ACC112 (cell line): ENCODE results near the gene TBC1D22A.

Source experiments
- H2AFZ ChIP-seq: fragments of 200-600 bp; sonication (generic); one replicate; pipeline ENCODE4 v1.6.0; 2017; ENCODE audit warnings: antibody characterized with exemption, low read length; ENCODE audit not compliant: unreplicated experiment
- H3K27ac ChIP-seq: fragments of 200-600 bp; sonication (generic); 2 replicates; pipeline ENCODE4 v1.5.1; 2014; ENCODE audit warnings: low read depth, mild to moderate bottlenecking, antibody characterized with exemption, low read length, moderate library complexity
- H3K27me3 ChIP-seq: fragments of 200-600 bp; sonication (generic); 2 replicates; pipeline ENCODE4 v1.6.1; 2014; ENCODE audit warnings: mild to moderate bottlenecking, antibody characterized with exemption, low read length, moderate library complexity, mixed read lengths; ENCODE audit not compliant: insufficient read depth
- H3K36me3 ChIP-seq: fragments of 200-600 bp; sonication (generic); 2 replicates; pipeline ENCODE4 v1.6.1; 2016; ENCODE audit warnings: mild to moderate bottlenecking, antibody characterized with exemption, low read length, moderate library complexity, mixed read lengths; ENCODE audit not compliant: insufficient read depth
- H3K4me1 ChIP-seq: fragments of 200-600 bp; sonication (generic); one replicate; pipeline ENCODE4 v1.6.1; 2016; ENCODE audit warnings: low read length, mixed read lengths; ENCODE audit not compliant: insufficient read depth, unreplicated experiment, control insufficient read depth
- H3K4me3 ChIP-seq: fragments of 200-600 bp; sonication (generic); 2 replicates; pipeline ENCODE4 v1.5.1; 2014; ENCODE audit warnings: mild to moderate bottlenecking, low read depth, low read length
- H3K79me2 ChIP-seq: fragments of 200-600 bp; sonication (generic); one replicate; pipeline ENCODE4 v1.6.0; 2016; ENCODE audit warnings: low read length; ENCODE audit not compliant: control insufficient read depth, unreplicated experiment, insufficient read depth

TBC1D22A gene

GRCh38 chr22:47032956-47033647 lies 270.7 kb downstream of the TBC1D22A start:
- H3K27ac ChIP-seq, result no peak overlapping the region
- H3K4me1 ChIP-seq, result no peaks in the 10 kb centered on the region
- no peak overlapping the region for H3K4me3 ChIP-seq
- no peaks in the 10 kb centered on the region for H3K36me3 ChIP-seq
- no peaks in the 10 kb centered on the region for H3K27me3 ChIP-seq
- no peaks in the 10 kb centered on the region for H3K79me2 ChIP-seq
- H2AFZ ChIP-seq, result no peak overlapping the region

DNA sequence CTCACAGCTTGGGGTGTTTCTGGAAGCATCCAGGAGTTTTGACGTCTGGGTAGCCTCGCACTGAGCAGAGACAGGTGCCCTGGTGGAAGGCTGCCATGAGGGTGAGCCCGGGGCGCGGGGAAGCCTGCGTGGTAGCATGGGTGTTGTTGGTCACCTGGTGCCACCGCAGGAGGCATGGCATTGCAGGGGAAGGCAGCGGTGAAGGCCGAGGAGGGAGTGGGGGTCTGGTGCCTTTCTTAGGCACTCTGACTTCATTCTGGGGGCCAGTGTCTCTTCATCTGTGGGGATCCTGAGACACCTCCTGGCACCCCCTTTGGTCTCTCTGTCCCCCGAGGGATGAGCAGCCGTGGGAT lies 271.2 kb downstream of the TBC1D22A start:
- no peak overlapping the region for H3K4me3 ChIP-seq
- no peak overlapping the region for H2AFZ ChIP-seq
- H3K36me3 ChIP-seq, result no peaks in the 10 kb centered on the region
- H3K27ac ChIP-seq, result no peak overlapping the region
- no peaks in the 10 kb centered on the region for H3K4me1 ChIP-seq
- H3K27me3 ChIP-seq, result no peaks in the 10 kb centered on the region
- H3K79me2 ChIP-seq, result no peaks in the 10 kb centered on the region

- no peak overlapping the region for H3K27ac ChIP-seq
- H3K36me3 ChIP-seq, result no peaks in the 10 kb centered on the region
- H3K79me2 ChIP-seq, result no peaks in the 10 kb centered on the region
- no peak overlapping the region for H2AFZ ChIP-seq
- H3K4me3 ChIP-seq, result no peak overlapping the region
- no peaks in the 10 kb centered on the region for H3K27me3 ChIP-seq
- no peaks in the 10 kb centered on the region for H3K4me1 ChIP-seq
Measured at GRCh38 chr22:47034076-47034808, 271.8 kb downstream of the TBC1D22A start.

DNA sequence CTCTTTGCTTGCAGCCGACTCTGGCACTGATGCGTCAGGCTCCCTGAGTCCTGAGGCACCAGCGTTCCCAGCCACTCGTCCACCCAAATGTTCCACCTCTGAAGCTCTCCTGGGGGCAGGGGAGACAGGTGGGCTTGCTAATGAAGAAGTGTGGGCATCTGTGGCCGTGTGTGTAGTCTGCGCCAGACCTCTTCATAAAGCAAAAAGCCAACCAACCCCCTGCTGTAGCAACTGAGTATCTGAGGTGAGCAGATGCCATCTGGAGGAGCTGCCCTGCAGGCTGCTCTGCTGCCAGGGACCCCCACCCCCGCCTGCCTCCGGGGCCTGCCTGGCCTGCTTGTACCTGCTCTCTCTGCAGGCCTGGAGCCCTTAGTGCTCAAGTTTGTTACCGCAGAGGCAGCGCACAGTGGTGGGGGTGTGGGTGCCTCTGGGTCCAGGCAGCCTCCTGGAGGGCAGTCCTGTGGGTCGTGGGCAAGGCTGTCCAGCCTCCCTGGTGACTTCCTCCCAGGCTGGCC lies 272.5 kb downstream of the TBC1D22A start:
- Histone ChIP-seq H3K36me3 (no peaks in the 10 kb centered on the region), H3K79me2 (no peaks in the 10 kb centered on the region), H3K4me1 (no peaks in the 10 kb centered on the region), H2AFZ (no peak overlapping the region), H3K27me3 (no peaks in the 10 kb centered on the region), H3K27ac (no peak overlapping the region), H3K4me3 (no peak overlapping the region)

DNA sequence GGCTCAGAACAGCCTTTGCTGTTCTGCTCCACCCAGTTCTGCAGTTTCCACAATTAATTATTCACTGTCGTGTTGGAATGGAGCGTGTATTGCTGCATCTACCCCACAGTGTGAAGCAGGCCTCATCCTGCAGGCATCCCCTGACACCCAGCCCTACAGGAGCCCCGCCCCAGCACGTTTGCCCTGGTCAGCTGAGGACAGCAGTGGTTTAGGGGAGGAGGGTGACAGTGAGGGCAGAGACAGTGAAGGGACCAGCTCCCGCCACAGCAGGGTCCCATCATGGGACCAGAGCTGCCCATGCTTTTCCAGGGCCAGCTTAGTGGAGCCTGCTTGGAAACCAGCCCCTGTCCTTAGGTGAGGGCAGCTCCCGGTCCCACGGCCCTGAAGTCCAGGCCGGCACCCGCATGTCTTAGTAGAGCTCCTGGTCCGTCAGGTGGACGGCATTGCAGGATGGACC lies 273.0 kb downstream of the TBC1D22A start:
- H3K36me3 ChIP-seq, result no peaks in the 10 kb centered on the region
- H3K27ac ChIP-seq, result no peak overlapping the region
- H3K27me3 ChIP-seq, result no peaks in the 10 kb centered on the region
- no peak overlapping the region for H2AFZ ChIP-seq
- H3K4me3 ChIP-seq, result no peak overlapping the region
- no peaks in the 10 kb centered on the region for H3K79me2 ChIP-seq
- H3K4me1 ChIP-seq, result no peaks in the 10 kb centered on the region

DNA sequence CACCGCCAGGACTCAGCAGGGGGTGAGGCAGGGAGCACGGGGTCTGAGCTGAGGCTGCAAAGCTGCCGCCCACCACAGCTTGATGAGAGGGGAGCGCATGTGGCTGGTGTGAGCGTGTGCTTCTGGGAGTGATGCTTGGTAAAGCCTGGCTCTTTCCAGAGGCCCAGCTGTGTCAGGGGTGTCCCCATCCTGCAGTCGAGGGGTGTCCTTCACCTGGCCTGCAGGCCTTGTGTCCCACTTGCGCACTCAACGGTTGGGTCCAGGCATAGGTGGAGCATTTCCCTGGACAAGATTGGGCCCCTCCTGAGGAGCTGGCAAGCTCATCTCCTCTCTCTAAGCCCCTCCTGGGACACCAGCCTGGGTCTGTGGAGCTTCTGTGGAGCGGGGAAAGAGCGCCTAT lies 273.9 kb downstream of the TBC1D22A start:
- H3K79me2 ChIP-seq, result no peaks in the 10 kb centered on the region
- H3K27me3 ChIP-seq, result no peaks in the 10 kb centered on the region
- H3K27ac ChIP-seq, result no peak overlapping the region
- no peak overlapping the region for H2AFZ ChIP-seq
- no peak overlapping the region for H3K4me3 ChIP-seq
- no peaks in the 10 kb centered on the region for H3K36me3 ChIP-seq
- H3K4me1 ChIP-seq, result no peaks in the 10 kb centered on the region

DNA sequence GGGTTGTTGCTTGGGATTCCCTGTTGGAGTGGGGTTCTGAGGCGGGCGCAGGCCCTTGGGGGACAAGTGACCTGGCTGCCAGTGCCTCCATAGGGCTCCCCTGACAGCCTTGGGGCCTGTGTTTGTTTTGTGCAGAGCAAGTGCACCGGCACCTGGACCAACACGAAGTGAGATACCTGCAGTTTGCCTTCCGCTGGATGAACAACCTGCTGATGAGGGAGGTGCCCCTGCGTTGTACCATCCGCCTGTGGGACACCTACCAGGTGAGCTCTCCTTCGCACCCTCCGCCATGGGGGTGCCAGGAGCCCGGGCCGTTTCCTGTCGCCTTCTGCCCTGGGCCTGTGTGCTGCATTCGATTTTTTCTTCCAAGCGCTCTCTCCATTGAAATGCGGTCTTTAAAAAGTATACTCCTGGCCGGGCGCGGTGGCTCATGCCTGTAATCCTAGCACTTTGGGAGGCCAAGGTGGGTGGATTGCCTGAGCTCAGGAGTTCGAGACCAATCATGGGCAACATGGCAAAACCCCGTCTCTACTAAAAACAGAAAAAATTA lies 274.6 kb downstream of the TBC1D22A start:
- H3K27ac ChIP-seq, result no peak overlapping the region
- H3K4me1 ChIP-seq, result no peaks in the 10 kb centered on the region
- H3K79me2 ChIP-seq, result no peaks in the 10 kb centered on the region
- no peaks in the 10 kb centered on the region for H3K27me3 ChIP-seq
- no peak overlapping the region for H2AFZ ChIP-seq
- no peak overlapping the region for H3K4me3 ChIP-seq
- no peaks in the 10 kb centered on the region for H3K36me3 ChIP-seq

GRCh38 chr22:47038206-47038835 lies 275.9 kb downstream of the TBC1D22A start:
- Histone ChIP-seq H3K36me3 (no peaks in the 10 kb centered on the region), H2AFZ (no peak overlapping the region), H3K27me3 (no peaks in the 10 kb centered on the region), H3K4me3 (no peak overlapping the region), H3K79me2 (no peaks in the 10 kb centered on the region), H3K27ac (no peak overlapping the region), H3K4me1 (no peaks in the 10 kb centered on the region)

GRCh38 chr22:47039356-47039755 lies 276.9 kb downstream of the TBC1D22A start:
- H2AFZ ChIP-seq, result no peak overlapping the region
- no peaks in the 10 kb centered on the region for H3K27me3 ChIP-seq
- no peak overlapping the region for H3K4me3 ChIP-seq
- H3K4me1 ChIP-seq, result no peaks in the 10 kb centered on the region
- H3K27ac ChIP-seq, result no peak overlapping the region
- H3K79me2 ChIP-seq, result no peaks in the 10 kb centered on the region
- no peaks in the 10 kb centered on the region for H3K36me3 ChIP-seq

GRCh38 chr22:47040486-47041270 lies 278.2 kb downstream of the TBC1D22A start:
- Histone ChIP-seq H3K36me3 (no peaks in the 10 kb centered on the region), H3K79me2 (no peaks in the 10 kb centered on the region), H3K27me3 (no peaks in the 10 kb centered on the region), H3K4me1 (no peaks in the 10 kb centered on the region), H3K4me3 (no peak overlapping the region), H2AFZ (no peak overlapping the region), H3K27ac (no peak overlapping the region)
